ENCODE measurements around the gene SRD5A2.

DNA sequence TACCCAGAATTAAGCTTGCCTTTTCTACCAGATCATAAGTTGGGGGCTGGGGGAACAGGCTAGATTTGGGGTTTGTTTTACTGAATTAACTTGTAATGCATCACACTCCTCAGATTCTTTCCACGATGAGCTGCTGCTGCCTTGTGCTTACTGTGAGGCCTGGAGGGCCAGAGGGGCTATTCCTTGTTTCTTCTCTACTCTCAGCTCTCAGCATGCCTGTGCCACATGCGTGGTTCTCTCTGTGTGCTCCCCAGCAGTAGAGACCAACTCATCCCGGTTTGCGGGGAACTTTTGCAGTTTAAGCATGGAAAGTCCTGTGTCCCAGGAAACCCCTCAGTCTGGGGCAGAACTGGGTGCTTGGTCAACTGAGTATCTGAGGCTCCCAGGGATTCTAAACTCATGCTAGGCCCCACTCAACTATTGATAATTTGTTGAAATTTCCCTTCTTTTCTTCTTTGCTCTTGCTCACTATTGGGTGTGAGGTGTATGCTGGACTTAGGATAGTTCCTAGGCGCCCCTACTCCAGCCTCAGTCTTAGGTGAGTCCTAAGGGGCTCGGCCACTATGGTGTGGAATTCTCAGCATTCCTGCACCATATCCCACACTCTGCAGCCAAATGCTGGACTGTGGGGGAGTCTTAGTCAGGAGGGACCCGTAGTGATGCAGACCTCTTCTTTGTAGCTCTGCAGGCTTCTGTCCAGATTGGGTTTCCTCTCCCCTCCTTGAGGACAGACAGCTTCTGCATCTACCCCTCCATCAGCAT lies 63.1 kb downstream of the SRD5A2 start:
- TF ChIP-seq, protein P1, sequence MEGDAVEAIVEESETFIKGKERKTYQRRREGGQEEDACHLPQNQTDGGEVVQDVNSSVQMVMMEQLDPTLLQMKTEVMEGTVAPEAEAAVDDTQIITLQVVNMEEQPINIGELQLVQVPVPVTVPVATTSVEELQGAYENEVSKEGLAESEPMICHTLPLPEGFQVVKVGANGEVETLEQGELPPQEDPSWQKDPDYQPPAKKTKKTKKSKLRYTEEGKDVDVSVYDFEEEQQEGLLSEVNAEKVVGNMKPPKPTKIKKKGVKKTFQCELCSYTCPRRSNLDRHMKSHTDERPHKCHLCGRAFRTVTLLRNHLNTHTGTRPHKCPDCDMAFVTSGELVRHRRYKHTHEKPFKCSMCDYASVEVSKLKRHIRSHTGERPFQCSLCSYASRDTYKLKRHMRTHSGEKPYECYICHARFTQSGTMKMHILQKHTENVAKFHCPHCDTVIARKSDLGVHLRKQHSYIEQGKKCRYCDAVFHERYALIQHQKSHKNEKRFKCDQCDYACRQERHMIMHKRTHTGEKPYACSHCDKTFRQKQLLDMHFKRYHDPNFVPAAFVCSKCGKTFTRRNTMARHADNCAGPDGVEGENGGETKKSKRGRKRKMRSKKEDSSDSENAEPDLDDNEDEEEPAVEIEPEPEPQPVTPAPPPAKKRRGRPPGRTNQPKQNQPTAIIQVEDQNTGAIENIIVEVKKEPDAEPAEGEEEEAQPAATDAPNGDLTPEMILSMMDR (IDR thresholded peaks at IDR 0.05): no peak
- no peak for TF ChIP-seq POLR2A (IDR thresholded peaks at IDR 0.05)
